Left lobe of liver (tissue), 2 donors: ENCODE data around the gene FBN2. TPM values are rescaled to one million over a fixed set of nuclear protein-coding genes. Genes with fewer than 3 reads are reported as not detected.
"Not testable (repeated sequence)": the region's sequence is repeated elsewhere in the genome, so short reads cannot be mapped to it uniquely, and the experiment has no call there.

Experiments used
- ATAC-seq: fragments of 200-7000 bp; cut with Tn5 transposase; one replicate; pipeline ENCODE4 v1.9.1; 2020; ENCODE audit warnings: mild to moderate bottlenecking, moderate library complexity
- DNase-seq: peaks from one replicate; pipeline ENCODE4 v3.0.0-alpha.2; 2020; ENCODE audit warnings: low spot score
- total RNA-seq: library from RNA; stranded (reverse); gene quantifications from one replicate; pipeline ENCODE4 v1.2.1, GENCODE V29; 2021
- donor health status: DM: no; HTN: no; CAD: no; lungs with moderate emphysema.
- donor health status: DM: no; HTN: yes; CAD: no.

The FBN2 gene
- total RNA-seq, 1 donor from 2014 or later, result 0.73 TPM

DNA sequence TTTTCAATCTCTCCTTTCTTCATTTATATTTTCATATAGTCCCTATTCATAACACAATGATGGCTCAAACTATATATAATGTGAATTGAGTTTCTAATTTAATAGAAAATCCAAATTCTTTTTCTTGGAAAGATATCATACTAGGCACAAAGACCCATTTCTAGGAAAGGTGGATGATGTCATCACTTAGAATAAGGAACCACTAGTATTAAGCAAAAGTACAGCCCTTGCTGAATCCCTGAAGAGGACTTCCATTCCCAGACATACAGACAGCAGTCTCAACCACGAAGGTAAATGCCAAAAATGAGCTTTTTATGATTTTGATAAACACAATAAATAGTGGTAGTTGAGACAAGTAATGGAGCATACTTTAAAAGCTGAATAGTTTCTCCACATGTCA is 210.0 kb downstream of the FBN2 start:
- DNase-seq (no peak), ATAC-seq (no peak)

DNA sequence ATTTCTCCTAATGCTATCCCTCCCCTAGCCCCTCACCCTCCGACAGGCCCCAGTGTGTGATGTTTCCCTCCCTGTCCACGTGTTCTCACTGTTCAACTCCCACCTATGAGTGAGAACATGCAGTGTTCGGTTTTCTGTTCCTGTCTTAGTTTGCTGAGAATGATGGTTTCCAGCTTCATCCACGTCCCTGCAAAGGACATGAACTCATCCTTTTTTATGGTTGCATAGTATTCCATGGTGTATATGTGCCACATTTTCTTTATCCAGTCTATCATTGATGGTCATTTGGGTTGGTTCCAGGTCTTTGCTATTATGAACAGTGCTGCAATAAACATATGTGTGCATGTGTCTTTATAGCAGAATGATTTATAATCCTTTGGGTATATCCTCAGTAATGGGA is 216.6 kb downstream of the FBN2 start:
- not testable (repeated sequence) for DNase-seq, ATAC-seq

DNA sequence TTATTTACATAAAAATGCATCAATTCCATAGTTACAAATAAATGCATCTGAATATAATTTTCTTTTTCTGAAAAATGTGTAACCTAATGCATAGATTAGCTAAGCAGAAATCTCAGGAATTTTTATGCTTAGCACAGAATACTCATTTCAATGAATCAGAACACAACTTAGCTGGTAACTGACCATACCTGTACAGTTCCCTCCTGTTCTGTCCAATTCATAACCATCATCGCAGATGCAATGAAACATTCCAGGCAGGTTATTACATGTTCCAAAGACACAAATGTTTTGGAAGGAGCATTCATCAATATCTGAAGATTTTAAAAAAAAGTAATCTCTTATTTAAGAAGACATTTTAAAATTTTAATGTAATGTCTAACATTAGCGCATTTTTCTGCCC is 219.4 kb downstream of the FBN2 start:
- DNase-seq, result no peak
- ATAC-seq, result no peak

DNA sequence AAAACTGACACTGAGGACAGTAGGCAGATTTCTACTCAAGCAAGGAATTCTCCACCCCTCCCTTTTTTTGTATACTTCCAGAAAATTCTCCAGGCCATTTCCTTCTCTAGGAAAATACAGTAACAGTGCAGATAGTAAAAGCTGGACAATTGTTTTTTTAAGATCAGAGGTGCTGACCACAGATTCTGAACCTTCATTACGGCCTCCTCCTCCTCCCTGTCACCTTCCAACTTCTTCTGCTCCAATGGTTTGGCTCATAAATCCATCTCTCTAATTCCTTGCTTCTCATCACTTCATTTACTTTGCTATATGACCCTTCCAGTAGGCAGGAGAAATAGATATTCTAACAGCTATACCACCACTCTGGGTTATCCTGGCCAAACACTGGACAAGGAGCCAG is 220.6 kb downstream of the FBN2 start:
- ATAC-seq (no peak), DNase-seq (no peak)

DNA sequence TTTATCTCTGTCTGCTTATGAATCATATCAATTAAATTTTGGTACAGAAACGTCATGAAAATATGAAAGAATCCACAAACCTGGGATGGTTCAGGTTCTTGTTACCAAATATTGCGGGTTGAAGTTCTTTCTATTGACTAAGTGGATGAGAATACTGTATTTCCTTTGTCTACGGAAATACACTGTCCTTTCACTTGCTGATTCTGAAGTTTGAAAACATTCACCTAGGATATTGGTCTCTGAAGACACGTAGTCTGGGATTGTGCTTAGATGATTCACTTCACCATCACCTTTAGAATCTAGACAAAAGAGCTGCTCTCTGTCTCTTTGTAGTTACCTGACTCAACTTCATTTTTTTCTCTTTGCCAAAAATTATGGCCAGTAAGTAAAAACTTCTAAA is 222.4 kb downstream of the FBN2 start:
- ATAC-seq, result no peak
- DNase-seq, result no peak

DNA sequence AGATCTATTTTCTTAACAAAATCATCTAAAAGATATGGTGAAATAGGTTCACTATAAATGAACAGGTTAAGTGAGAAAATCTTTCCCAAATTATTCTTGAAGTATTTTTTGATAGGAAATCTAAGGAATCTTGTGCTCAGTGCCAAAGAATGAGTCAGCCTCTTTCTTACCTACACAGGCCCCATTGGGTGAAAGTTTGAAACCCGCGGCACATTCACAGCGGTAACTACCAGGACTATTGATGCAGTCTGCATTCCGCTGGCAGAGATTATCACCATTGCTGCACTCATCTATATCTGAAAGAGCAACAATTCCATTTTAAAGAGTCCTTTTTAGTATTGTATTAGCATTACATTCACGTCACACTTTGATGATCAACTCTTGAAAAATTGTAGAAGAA is 232.7 kb downstream of the FBN2 start:
- DNase-seq (no peak), ATAC-seq (no peak)

DNA sequence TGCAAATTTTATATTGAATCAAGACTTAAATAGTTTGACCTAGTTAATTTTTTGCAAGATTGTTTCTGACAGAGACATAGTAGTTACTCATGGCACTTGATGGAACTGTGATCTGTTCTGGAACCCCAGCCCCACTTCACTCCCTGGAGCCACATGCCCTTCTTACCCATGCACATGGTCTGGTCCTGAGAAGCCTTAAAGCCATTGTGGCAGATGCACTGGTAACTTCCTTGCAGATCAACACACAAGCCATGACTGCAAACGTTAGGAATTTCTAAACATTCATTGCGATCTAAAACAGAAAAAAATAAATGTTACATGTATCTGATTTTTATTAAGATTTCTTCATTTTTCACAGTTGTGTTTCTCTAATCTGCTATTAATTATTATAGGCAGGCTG is 233.3 kb downstream of the FBN2 start:
- DNase-seq (no peak), ATAC-seq (no peak)

DNA sequence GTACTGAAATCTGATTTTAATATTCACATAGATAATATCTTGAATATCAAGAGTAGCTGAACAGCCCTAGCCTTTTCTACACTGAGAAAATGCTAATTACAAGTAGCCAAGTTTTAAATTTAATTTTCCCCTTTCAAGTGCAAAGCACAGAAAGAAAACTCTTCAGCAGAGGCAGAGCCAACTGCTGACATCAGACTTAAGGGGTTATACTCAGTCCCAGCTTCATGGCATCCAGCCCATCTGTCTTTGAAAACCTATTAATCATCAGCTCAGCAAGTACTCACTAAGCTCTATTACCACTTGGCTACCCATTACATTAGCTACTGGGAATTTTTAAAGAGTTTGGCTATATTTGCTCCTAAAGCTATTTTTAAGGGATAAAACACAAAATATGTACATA is 234.0 kb downstream of the FBN2 start:
- no peak for ATAC-seq
- DNase-seq, result no peak

DNA sequence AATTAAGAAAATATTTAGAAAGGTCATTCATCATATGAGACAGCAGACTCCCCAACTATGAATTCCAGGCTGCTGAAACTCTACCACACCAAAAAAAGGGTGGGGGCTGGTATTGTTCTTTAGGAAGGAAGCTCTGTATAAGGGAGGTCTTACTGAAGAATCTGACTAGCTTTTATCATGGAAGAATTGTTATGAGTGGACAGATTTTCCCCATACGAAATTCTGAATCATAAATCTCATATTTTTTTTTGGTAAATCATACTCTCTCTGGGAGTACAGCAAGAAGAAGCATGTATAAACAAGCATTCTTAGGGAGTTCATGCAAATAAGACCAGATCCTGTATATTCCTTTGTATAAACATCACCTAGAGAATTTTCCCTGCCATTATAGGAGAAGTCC is 234.5 kb downstream of the FBN2 start:
- DNase-seq, result no peak
- ATAC-seq, result no peak

DNA sequence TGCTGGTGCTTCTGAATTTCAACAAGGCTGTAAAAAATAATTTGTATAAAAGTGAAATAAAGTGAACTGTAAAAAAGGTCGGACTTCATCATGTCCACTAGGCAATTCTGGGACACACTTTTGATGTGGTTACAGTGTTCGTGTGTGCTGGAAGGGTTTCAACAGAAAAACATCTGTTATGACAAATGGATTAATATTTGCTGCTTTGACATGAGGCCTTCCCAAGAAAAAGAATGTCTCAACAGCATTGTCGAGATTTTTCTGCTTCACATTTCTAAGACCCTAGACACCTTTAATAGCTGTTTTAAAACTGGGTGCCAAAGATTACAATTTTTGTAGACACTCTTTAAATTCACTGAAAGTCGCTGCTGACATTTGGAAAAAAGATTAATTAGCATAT is 237.9 kb downstream of the FBN2 start:
- ATAC-seq (no peak), DNase-seq (no peak)

DNA sequence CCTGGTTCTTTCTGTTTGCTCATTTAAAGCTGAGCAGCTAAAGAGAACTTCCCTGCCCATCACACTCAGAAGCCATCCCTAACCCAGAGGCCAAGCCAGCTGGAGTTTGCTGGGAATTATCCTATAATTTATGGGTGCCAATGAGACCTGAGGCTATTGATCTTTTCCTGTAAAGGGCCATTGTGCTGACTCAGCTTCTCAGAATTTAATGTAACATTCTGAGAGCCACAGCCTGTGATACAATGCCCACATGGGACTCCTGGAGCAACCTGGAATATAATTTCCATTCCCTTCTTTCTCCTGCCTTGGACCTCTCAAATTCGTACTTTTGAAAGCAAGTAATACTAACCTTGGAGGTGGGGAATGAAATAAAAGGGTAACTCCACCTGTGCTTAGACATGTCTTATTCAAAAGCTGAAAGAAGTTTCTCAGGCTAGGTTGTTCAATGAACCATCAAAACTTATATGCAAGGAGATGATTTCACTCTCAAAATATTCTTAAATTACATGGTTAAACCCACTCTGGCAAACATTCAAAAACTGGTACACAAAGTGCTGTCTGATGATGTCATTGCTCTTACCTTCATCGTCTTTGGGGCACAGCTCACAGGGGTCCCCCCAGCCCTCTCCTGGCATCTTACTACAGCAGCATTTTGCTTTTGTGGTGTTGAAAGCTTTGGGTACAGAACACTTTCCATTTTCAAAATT is 247.7 kb downstream of the FBN2 start:
- no peak for DNase-seq
- no peak for ATAC-seq

DNA sequence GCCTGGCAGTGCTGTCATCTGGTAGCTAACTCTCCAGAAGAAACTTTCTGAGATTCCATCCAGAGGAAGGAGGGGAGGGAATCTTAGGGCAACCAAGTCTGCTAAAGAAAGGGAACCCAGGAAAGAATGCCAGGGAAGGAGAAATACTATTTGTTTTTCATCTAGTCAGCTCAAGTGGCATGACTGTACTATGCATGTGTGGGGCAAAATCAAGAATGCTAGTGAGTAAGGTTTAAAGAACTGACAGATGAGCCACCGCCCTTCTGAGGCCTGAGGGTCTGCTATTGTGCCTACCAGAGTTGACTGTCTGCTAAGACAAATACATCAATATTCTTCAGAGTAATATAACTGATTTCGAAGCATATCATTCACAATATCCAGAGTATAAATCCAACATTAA is 250.3 kb downstream of the FBN2 start:
- DNase-seq (no peak), ATAC-seq (no peak)

DNA sequence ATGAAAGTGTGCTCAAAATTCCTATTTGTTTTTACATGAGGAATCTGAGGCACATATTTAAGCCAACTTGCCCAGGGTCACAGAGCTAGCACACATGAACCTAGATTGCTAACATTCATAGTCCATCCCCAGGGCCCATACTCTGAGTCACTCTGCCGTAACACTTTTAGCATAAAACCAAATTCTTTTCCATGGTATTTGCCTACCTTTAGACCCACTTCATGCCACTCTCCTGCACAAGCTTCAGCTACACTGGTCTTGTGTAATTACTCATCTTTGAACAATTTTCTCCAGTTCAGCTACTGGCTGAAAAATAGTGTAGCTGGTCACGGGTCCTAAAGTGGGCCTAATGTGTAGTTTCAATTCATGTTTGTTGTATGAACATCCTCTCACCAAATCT is 253.8 kb downstream of the FBN2 start:
- ATAC-seq, result no peak
- no peak for DNase-seq

DNA sequence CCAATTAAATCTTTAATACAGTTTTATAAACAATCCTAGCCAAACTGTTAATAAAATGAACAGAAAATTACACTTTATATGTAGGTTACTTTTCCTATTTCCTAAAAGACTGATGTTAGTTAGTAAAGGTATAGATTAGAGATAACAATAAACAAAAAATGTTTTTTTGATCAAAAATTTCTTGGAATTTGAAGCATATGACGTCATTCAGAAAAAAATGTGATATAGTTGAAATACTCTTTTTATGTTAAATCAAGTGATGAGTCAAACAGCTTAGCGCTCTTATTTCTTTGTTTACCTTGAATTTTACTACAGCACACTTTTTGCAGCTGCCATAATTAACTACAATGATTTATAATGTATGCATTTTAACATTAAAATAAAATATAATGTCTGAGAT is 258.7 kb downstream of the FBN2 start:
- DNase-seq, result no peak
- ATAC-seq, result no peak

DNA sequence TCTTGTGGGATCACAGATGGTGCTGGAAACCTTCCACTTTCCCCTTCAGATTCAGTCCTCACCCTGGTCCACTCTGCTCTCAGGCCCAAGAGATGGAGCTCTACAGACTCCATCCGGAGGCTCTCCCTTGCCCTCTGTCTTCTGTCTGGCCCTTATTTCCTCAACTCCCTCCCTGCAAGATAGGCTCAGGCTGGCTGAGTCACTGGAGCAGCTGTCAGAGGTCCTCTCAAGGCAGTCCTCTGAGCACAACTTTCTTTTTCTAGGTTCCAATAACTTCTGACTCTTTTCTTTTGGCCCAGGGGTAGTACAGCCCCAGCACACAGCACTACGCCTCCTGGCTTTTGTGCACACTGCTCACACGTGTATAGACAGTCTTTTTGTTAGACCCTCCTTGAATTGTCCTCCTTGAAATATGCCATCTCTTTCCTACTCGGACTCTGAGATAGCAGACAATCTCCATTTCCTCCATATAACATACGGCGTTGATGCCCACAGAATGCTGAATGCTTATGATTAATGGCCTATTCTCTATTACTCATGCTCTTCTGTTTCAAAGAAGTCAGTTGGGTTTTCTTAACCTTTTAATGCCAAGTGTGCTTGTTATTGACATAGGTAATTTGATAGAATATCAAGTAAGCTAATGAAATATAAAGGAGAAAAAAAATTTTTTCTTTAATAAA is 261.4 kb downstream of the FBN2 start:
- ATAC-seq, result no peak
- DNase-seq, result no peak

DNA sequence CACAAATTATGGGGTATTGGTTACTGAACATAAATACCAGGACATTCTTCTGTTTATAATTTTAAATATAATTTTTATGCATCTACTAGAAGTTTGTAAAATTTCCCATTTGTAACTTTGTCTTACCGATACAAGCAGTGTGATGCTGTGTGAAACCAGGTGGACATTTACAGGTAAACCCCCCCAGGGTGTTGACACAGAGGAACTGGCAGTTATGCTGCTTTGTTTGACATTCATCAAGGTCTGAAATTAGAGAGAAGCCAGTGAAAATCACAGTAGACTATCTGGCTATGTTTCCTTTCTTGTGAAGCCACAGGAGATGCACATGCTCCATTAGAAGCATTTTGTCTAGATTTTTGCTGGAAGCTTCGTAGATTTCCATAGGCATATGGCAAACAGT is 263.6 kb downstream of the FBN2 start:
- no peak for ATAC-seq
- DNase-seq, result no peak

DNA sequence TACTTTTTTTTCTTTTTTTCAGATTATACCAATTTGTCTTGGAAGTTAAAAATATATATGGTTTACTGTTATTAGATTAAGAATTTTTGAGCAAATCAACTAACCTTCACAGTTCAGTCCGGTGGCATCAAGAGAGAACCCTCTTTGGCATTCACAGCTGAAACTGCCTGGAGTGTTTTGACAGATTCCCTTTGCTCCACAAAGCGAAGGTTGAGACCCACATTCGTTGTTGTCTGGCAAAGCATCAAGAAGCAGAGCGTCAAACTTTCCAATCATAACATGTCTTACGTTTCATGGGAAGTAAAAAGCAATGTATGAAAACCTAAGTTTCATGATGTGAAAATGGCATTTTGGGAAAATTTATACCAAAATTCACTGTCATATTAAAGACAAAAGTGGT is 264.3 kb downstream of the FBN2 start:
- no peak for ATAC-seq

DNA sequence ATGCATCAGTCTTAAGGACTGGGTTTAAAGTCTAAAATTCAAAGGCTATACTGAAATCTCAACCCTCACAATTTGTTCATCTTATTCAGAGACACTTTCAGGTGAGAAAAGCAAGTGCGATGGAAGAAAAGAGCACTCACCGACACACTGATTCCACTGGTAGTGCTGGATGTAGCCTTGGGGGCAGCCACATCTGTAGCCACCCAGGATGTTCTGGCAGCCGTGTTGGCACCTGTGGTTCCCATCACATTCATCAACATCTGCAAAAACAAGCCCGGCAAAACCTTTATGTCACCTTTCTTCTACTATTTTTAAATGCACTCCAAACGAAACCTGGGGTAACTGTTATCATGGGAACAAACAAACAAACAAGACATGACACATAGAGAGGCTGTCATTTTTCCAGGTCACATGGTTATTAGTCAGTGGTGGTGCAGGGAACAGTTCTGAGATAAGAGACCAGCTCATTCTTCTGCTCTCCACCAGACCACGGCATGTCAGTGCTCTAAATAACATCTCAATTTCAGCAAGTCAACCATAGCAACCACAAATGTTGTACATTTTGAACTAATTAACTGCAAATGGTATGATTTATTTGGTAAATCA is 266.1 kb downstream of the FBN2 start:
- no peak for DNase-seq
- no peak for ATAC-seq

More for the DNA sequence above, 264.3 kb downstream of the FBN2 start:
- no peak for DNase-seq

DNA sequence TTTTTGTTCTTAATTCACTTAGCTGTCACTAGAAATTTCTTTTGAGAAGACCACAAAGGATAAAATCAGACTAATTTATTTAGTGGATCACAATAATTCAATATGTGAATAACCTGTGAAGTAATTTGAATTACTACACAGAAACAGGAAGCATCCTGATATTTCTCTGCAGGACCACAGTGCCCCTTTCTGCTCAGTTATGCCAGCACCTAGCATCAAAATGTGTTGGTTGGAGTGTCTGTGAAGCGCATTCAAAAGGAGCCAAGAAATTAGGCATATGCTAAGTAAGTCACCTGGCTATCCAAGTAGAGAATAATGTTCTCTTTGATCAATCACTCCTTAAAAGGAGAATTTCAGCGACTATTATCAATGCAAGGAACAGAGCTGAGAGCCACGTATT is 267.0 kb downstream of the FBN2 start:
- no peak for ATAC-seq
- DNase-seq, result no peak

DNA sequence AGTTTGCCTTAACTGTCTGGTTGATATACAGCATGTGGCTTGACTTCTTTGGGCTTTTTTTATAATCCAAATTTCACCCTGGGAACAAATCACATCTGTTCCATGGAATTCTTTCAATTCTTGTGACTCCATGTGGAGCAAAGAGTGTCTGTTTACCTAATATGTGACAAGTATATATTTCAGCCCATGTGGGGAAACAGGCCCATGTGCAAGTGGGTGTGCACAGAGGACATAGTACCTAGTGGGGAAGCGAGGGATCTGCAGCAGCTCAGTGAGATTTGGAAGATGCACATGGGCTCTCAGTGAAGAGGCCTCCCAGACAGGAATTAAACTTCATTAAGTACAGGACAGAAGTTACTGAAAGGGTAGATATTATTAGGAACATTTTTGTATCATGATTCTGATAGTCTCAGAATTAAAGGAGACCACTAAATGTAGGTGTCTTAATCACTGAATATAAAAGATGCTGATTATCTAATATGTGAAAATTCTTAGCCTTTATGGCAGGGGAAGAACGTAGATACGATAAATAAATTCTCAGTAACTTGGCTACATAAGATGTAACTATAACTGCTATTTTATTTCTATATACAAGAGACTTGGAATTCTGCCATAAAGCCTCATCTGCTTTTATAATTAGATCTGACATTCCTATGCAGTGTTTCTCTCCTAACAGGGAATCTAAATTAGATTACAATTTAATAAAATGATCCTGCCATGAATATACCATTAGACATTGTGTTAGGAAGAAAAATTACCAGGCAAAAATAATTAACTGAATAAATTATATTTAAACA is 273.3 kb downstream of the FBN2 start:
- ATAC-seq (no peak), DNase-seq (no peak)

DNA sequence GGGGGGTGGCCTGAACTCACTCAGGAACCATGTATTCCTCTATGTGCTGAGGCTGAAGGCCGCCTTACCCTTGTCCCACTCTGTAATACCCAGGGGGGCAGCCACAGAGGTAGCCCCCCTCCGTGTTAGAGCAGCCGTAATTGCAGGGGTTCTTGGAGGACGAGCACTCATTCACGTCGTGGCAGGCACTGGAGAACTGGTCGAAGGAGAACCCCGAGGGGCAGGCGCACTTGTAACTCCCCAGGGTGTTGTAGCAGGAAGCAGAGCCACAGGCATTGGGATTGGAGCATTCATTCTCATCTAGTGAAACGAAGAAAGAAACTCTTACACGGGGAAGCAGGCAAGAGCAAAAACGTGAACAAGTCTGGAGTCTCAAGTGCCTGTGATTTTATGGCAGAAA is 274.7 kb downstream of the FBN2 start:
- DNase-seq (no peak), ATAC-seq (no peak)

DNA sequence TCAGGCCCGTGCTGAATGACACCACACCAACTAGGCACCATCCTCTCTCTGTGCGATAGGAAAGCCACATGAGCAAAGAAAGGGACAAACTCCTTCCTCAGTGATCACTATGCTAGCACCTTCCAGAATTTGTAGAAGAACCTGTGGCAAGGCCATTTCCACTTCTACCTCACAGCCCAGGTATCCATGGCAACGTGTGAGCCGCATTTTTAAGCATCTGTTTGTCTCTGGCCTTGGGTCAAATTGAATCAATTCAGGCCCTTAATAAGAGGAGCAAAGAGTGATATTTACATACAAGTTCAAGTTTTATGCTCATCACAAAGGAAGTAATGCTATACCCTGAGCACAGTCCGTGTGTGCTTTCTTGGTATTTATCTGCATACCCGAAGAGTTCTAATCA is 275.1 kb downstream of the FBN2 start:
- ATAC-seq, result no peak

More for the DNA sequence above, 275.1 kb downstream of the FBN2 start:
- no peak for DNase-seq
